HG03571 (cell line): ENCODE measurements around the gene LRRC23.
"Not testable (repeated sequence)": the region's sequence is repeated elsewhere in the genome, so short reads cannot be mapped to it uniquely, and the experiment has no call there.

Source experiments
- ATAC-seq: cut with Tn5 transposase; IDR thresholded peaks from one replicate; pipeline ENCODE4 v1.9.1; 2021; ENCODE audit not compliant: unreplicated experiment

Gene LRRC23

GRCh38 chr12:6872073-6873048 is 32.3 kb upstream of the LRRC23 start:
- ATAC-seq: no peak

GRCh38 chr12:6873094-6874014 is 31.3 kb upstream of the LRRC23 start, which contains the start of gene SPSB2:
Gene SPSB2, minus strand, starts transcription at chr12:6873303. Its CDS starts 402 bp downstream, at chr12:6872901.
- peak; percentile 63 for ATAC-seq

- not testable (repeated sequence) for ATAC-seq
Measured at GRCh38 chr12:6874015-6874368, 30.6 kb upstream of the LRRC23 start.

GRCh38 chr12:6879824-6880223 is 24.8 kb upstream of the LRRC23 start:
- ATAC-seq: not testable (repeated sequence)

- no peak for ATAC-seq
Measured at GRCh38 chr12:6883252-6883651, 21.4 kb upstream of the LRRC23 start.

GRCh38 chr12:6883683-6884082 is 20.9 kb upstream of the LRRC23 start:
- ATAC-seq: no peak

- ATAC-seq: no peak
Measured at GRCh38 chr12:6884539-6884938, 20.1 kb upstream of the LRRC23 start.

- not testable (repeated sequence) for ATAC-seq
Measured at GRCh38 chr12:6886206-6886999, 18.2 kb upstream of the LRRC23 start.

- ATAC-seq: no peak
Measured at GRCh38 chr12:6887460-6887859, 17.2 kb upstream of the LRRC23 start.

- no peak for ATAC-seq
Measured at GRCh38 chr12:6888360-6888759, 16.3 kb upstream of the LRRC23 start.

- not testable (repeated sequence) for ATAC-seq
Measured at GRCh38 chr12:6888794-6889193, 15.8 kb upstream of the LRRC23 start.

- not testable (repeated sequence) for ATAC-seq
Measured at GRCh38 chr12:6889775-6890573, 14.6 kb upstream of the LRRC23 start.

- peak; percentile 95 for ATAC-seq
Measured at GRCh38 chr12:6890789-6891645, 13.6 kb upstream of the LRRC23 start.

- no peak for ATAC-seq
Measured at GRCh38 chr12:6891646-6892001, 13.0 kb upstream of the LRRC23 start.

GRCh38 chr12:6892683-6893082 is 11.9 kb upstream of the LRRC23 start:
- not testable (repeated sequence) for ATAC-seq

- ATAC-seq: no peak
Measured at GRCh38 chr12:6894321-6894720, 10.3 kb upstream of the LRRC23 start.

GRCh38 chr12:6896846-6897435 is 7.7 kb upstream of the LRRC23 start:
- no peak for ATAC-seq

GRCh38 chr12:6899427-6899826 is 5.2 kb upstream of the LRRC23 start:
- no peak for ATAC-seq
